MM.1S (cell line): ENCODE measurements around the gene ACTL10.

ENCODE experiments used
- EZH2 ChIP-seq: fragments of 300-600 bp; sonication (generic); optimal IDR thresholded peaks from 2 replicates; pipeline ENCODE3; 2017; ENCODE audit warnings: low read depth, mild to moderate bottlenecking, antibody characterized with exemption, low read length, mixed read lengths
- EZH2phosphoT487 ChIP-seq: fragments of 300-600 bp; sonication (generic); IDR thresholded peaks from 2 replicates; pipeline ENCODE4 v1.6.1; 2018; ENCODE audit warnings: antibody characterized with exemption, low read length
- TF ChIP-seq, protein P1 (sequence below): fragments of 300-600 bp; sonication (generic); IDR thresholded peaks from 2 replicates; pipeline ENCODE4 v1.5.1; 2016; ENCODE audit warnings: antibody characterized with exemption, low read length, mixed read lengths

GRCh38 chr20:33710681-33711445, 44.1 kb downstream of the ACTL10 start:
- no peak for TF ChIP-seq EZH2
- TF ChIP-seq, protein P1, sequence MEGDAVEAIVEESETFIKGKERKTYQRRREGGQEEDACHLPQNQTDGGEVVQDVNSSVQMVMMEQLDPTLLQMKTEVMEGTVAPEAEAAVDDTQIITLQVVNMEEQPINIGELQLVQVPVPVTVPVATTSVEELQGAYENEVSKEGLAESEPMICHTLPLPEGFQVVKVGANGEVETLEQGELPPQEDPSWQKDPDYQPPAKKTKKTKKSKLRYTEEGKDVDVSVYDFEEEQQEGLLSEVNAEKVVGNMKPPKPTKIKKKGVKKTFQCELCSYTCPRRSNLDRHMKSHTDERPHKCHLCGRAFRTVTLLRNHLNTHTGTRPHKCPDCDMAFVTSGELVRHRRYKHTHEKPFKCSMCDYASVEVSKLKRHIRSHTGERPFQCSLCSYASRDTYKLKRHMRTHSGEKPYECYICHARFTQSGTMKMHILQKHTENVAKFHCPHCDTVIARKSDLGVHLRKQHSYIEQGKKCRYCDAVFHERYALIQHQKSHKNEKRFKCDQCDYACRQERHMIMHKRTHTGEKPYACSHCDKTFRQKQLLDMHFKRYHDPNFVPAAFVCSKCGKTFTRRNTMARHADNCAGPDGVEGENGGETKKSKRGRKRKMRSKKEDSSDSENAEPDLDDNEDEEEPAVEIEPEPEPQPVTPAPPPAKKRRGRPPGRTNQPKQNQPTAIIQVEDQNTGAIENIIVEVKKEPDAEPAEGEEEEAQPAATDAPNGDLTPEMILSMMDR = no peak
- no peak for TF ChIP-seq EZH2phosphoT487
